K562 (cell line): ENCODE results near the gene RCOR1. TPM values are rescaled to one million over a fixed set of nuclear protein-coding genes. Genes with fewer than 3 reads are reported as not detected.

Source experiments
- ATAC-seq: fragments of 200-7000 bp; cut with Tn5 transposase; 3 replicates; pipeline ENCODE4 v1.9.1; 2020; ENCODE audit warnings: moderate library complexity
- BruUV-seq: library from RNA; stranded (reverse); fragments of 400-500 nt; replicated peaks from 2 replicates; lab custom pipeline; 2021; lab: Mats Ljungman, UMichigan
- CTCF ChIA-PET: fragments of 300-600 bp; formaldehyde crosslinking; extraction: SDS; loops from one replicate; lab custom pipeline; 2021; ENCODE audit warnings: low intra/inter-chr PET ratio; lab: Yijun Ruan, JAX
- POLR2A ChIA-PET: fragments of 300-600, 350-650 bp; sonication (Branson Sonifier 250); formaldehyde crosslinking; extraction: SDS; loops from one replicate; lab custom pipeline; 2021; ENCODE audit warnings: antibody characterized with exemption, inconsistent platforms; lab: Yijun Ruan, JAX
- DNase-seq, 4 experiments: peaks; one replicate each; pipeline versions ENCODE4 v3.0.0 to v3.0.0-alpha.2; 2011 to 2018; ENCODE audit warnings: low spot score in 3 of 4, mixed read lengths in 3 of 4; ENCODE audit errors: extremely low read depth in 1 of 4
- FAIRE-seq: peaks from 2 replicates; lab custom pipeline; 2011; peaks lifted over from hg19 to GRCh38; lab: Jason Lieb, UNC
- H2AFZ ChIP-seq: 2 replicates; pipeline ENCODE4 v1.6.0; 2011; ENCODE audit warnings: low read depth, low read length, control low read depth, inconsistent platforms
- H3K27ac ChIP-seq: fragments of 200-600 bp; 3 replicates; pipeline ENCODE4 v1.8.0; 2011; ENCODE audit warnings: low read depth, mild to moderate bottlenecking, control low read depth, inconsistent platforms, low read length, moderate library complexity, mixed read lengths; ENCODE audit errors: extremely low read depth
- H3K27me3 ChIP-seq, 2 experiments: fragments of 300-600 bp in 1 of 2; 2 replicates in 1 of 2; 3 replicates in 1 of 2; pipeline versions ENCODE4 v1.6.0 to v1.8.0; 2011; ENCODE audit warnings: inconsistent platforms in 2 of 2, low read length in 2 of 2, mild to moderate bottlenecking in 1 of 2, mixed read lengths in 1 of 2, moderate library complexity in 1 of 2; ENCODE audit not compliant: control insufficient read depth in 2 of 2, insufficient read depth in 2 of 2
- H3K36me3 ChIP-seq: fragments of 300-600 bp; 3 replicates; pipeline ENCODE4 v1.8.0; 2011; ENCODE audit warnings: mild to moderate bottlenecking, low read length, inconsistent platforms; ENCODE audit not compliant: control insufficient read depth, insufficient read depth
- H3K4me1 ChIP-seq, 2 experiments: fragments of 200-600 bp in 1 of 2; replicated peaks in 1 of 2; 2 replicates in 1 of 2; 3 replicates in 1 of 2; pipeline versions ENCODE4 v1.5.1 to v1.8.0; 2011; ENCODE audit warnings: inconsistent platforms in 2 of 2, low read length in 2 of 2, mild to moderate bottlenecking in 1 of 2, mixed read lengths in 1 of 2, moderate library complexity in 1 of 2; ENCODE audit not compliant: control insufficient read depth in 2 of 2, insufficient read depth in 2 of 2
- H3K4me2 ChIP-seq: 2 replicates; pipeline ENCODE4 v1.6.1; 2011; ENCODE audit warnings: low read length, control low read depth, inconsistent platforms, mixed read lengths; ENCODE audit not compliant: insufficient read depth
- H3K4me3 ChIP-seq: fragments of 200-600 bp; sonication (generic), shearing (Covaris generic); 2 replicates; pipeline ENCODE4 v1.5.1; 2016; ENCODE audit warnings: control low read depth, inconsistent platforms
- H3K79me2 ChIP-seq: fragments of 200-600 bp; 3 replicates; pipeline ENCODE4 v1.8.0; 2011; ENCODE audit warnings: low read length, inconsistent platforms; ENCODE audit not compliant: control insufficient read depth, insufficient read depth
- H3K9ac ChIP-seq, 2 experiments: 2 replicates each; pipeline versions ENCODE4 v1.6.0 to v1.6.1; 2011; ENCODE audit warnings: low read depth in 2 of 2, low read length in 2 of 2, control low read depth in 1 of 2, inconsistent platforms in 1 of 2, mild to moderate bottlenecking in 1 of 2, mixed read lengths in 1 of 2; ENCODE audit not compliant: insufficient read depth in 1 of 2
- H3K9me1 ChIP-seq: one replicate; pipeline ENCODE4 v1.6.0; 2011; ENCODE audit warnings: inconsistent platforms, mild to moderate bottlenecking, low read length, moderate library complexity; ENCODE audit not compliant: control insufficient read depth, insufficient read depth
- H3K9me3 ChIP-seq: replicated peaks from 2 replicates; pipeline ENCODE4 v1.5.1; 2011; ENCODE audit warnings: low read depth, low read length, inconsistent platforms; ENCODE audit not compliant: control insufficient read depth, insufficient read depth
- H4K20me1 ChIP-seq: replicated peaks from 2 replicates; pipeline ENCODE4 v1.6.1; 2011; ENCODE audit warnings: low read length, inconsistent platforms, mixed read lengths; ENCODE audit not compliant: control insufficient read depth, insufficient read depth
- CBX5 ChIP-seq: IDR thresholded peaks from 2 replicates; pipeline ENCODE4 v1.6.1; 2014; ENCODE audit warnings: low read depth, borderline replicate concordance
- CSDE1 ChIP-seq, 2 experiments: fragments of 450-650 bp; IDR thresholded peaks; 2 replicates each; pipeline ENCODE4 v1.6.1; 2016; ENCODE audit warnings: mild to moderate bottlenecking in 1 of 2
- E2F1 ChIP-seq: sonication (generic); formaldehyde crosslinking; IDR thresholded peaks from 2 replicates; pipeline ENCODE4 v1.8.1; 2023; ENCODE audit warnings: mild to moderate bottlenecking, missing genetic modification reagents, moderate library complexity
- HDAC1 ChIP-seq, 2 experiments: fragments of 450-650 bp; IDR thresholded peaks; 2 replicates each; pipeline ENCODE4 v1.6.1; 2016 to 2017; ENCODE audit warnings: inconsistent platforms in 1 of 2, mild to moderate bottlenecking in 1 of 2, moderate library complexity in 1 of 2
- NCOR1 ChIP-seq: fragments of 450-650 bp; IDR thresholded peaks from 2 replicates; pipeline ENCODE4 v1.6.1; 2016; ENCODE audit warnings: mild to moderate bottlenecking, moderate library complexity
- SMAD3 ChIP-seq: fragments of 450-650 bp; formaldehyde crosslinking; conservative IDR thresholded peaks from 2 replicates; pipeline ENCODE4 v1.4.0; 2020; ENCODE audit warnings: mild to moderate bottlenecking
- YY1 ChIP-seq, 3 experiments: IDR thresholded peaks; 2 replicates each; pipeline ENCODE4 v1.6.1; 2011; ENCODE audit warnings: low read length in 2 of 3, mild to moderate bottlenecking in 2 of 3, moderate library complexity in 2 of 3, borderline replicate concordance in 1 of 3, control low read depth in 1 of 3, low read depth in 1 of 3; ENCODE audit not compliant: insufficient read depth in 3 of 3, insufficient replicate concordance in 2 of 3, control insufficient read depth in 1 of 3, insufficient read length in 1 of 3; ENCODE audit errors: extremely low read depth in 1 of 3
- ZNF175 ChIP-seq: fragments of 200-800 bp; sonication (Bioruptor generic); IDR thresholded peaks from 2 replicates; pipeline ENCODE4 v1.6.1; 2016; ENCODE audit warnings: low read depth, mild to moderate bottlenecking, missing genetic modification characterization, missing compliant biosample characterization
- WGBS: fragments of 100-300 bp; shearing (Covaris generic); methylation state at CpG from one replicate; pipeline ENCODE4 v1.1.6; 2016; ENCODE audit warnings: low coverage, mixed read lengths; ENCODE audit not compliant: insufficient coverage; ENCODE audit errors: missing lambda C conversion rate; 5-methylcytosine and 5-hydroxymethylcytosine counted together
- in situ Hi-C: fragments of 300-500 bp; cut with MboI; formaldehyde crosslinking; loops from 4 replicates; pipeline ENCODE4 v1.15.0; 2018; ENCODE audit warnings: inconsistent platforms, mixed read lengths
- intact Hi-C: fragments of 100-400 bp; cut with micrococcal nuclease; formaldehyde crosslinking; loops from 2 replicates; pipeline ENCODE4 v1.14.2; 2022
- polyA plus RNA-seq, 8 experiments: library from polyadenylated mRNA; depleted of rRNA in 4 of 8; stranded (reverse) in 5 of 8; unstranded in 3 of 8; fragments of >200 nt; fragmentation: Nextera tagmentation in 2 of 8; fragmentation: Illumina TruSeq in 1 of 8; extraction: Ambion mirVana in 2 of 8; extraction: Trizol in 1 of 8; gene quantifications; 2 replicates each; pipeline versions ENCODE4 v1.2.1 to v1.2.3, GENCODE V29; 2011 to 2014; ENCODE audit warnings: inconsistent platforms in 1 of 8, missing spikeins in 1 of 8
- total RNA-seq, 7 experiments: library from RNA; depleted of rRNA in 6 of 7; stranded (reverse); fragments of >200 nt in 6 of 7; fragmentation: Illumina TruSeq in 2 of 7; extraction: Trizol in 2 of 7; gene quantifications; 2 replicates each; pipeline versions ENCODE4 v1.2.1 to v1.2.3, GENCODE V29; 2011 to 2021; ENCODE audit warnings: low replicate concordance in 1 of 7

The RCOR1 gene
- total and polyA plus RNA-seq, 9 of the 15 experiments (the other 6 are each of a cell fraction or from before 2014, with no cell fraction given) = 8.5 to 47.9 (median 20.9) TPM

GRCh38 chr14:102565959-102566358 lies 26.5 kb upstream of the RCOR1 start:
- Histone ChIP-seq H3K79me2 (no peaks in the 10 kb centered on the region), H3K4me1 (peaks cover 16 to 22% of the 10 kb centered on the region in 2 experiments; a peak in 4 of 5 replicates), H3K27ac (no peak overlapping the region), H3K27me3 (no peaks in the 10 kb centered on the region), H4K20me1 (no peaks in the 10 kb centered on the region), H3K9ac (no peak overlapping the region), H3K4me3 (no peak overlapping the region), H3K9me1 (no peaks in the 10 kb centered on the region), H3K9me3 (no peaks in the 10 kb centered on the region), H3K36me3 (no peaks in the 10 kb centered on the region), H3K4me2 (no peak overlapping the region), H2AFZ (no peak overlapping the region)
- no peak for TF ChIP-seq E2F1 (CRISPR knock-in tag)
- no peak for TF ChIP-seq ZNF175 (CRISPR knock-in tag)
- no peak for TF ChIP-seq SMAD3 (CRISPR knock-in tag)
- TF ChIP-seq CSDE1 (IDR thresholded peaks at IDR 0.05) = no peak
- TF ChIP-seq YY1 (IDR thresholded peaks at IDR 0.05; ENCODE audit: borderline replicate concordance in 1 of 3, control insufficient read depth in 1 of 3, extremely low read depth in 1 of 3, insufficient read depth in 3 of 3, insufficient read length in 1 of 3, insufficient replicate concordance in 2 of 3, low read depth in 1 of 3, low read length in 2 of 3) = no peak
- TF ChIP-seq HDAC1 (IDR thresholded peaks at IDR 0.05) = no peak
- TF ChIP-seq CBX5 = no peak
- TF ChIP-seq NCOR1 = no peak
- 86% methylated on average over 7 of the region's 7 CpGs for WGBS
- DNase-seq = no peak
- no TSS peak for BruUV-seq
- no peak for FAIRE-seq
- intact Hi-C loops = no loop called here
- no peak for ATAC-seq
- ChIA-PET POLR2A (interaction anchor here (0.6 kb wide), 1 partner anchor 46 kb away, joined by 3 read pairs; no protein-coding TSS in a partner anchor), CTCF (no interaction called here)
- in situ Hi-C loops = no loop called here
